OCI-M2 (cell line): ENCODE results near the gene SYT4.
"Not testable (repeated sequence)": the region's sequence is repeated elsewhere in the genome, so short reads cannot be mapped to it uniquely, and the experiment has no call there.

Experiments used
- DNase-seq: peaks from one replicate; lab custom pipeline; 2025; ENCODE audit not compliant: unreplicated experiment; lab: John Stamatoyannopoulos, UW

Gene SYT4

DNA sequence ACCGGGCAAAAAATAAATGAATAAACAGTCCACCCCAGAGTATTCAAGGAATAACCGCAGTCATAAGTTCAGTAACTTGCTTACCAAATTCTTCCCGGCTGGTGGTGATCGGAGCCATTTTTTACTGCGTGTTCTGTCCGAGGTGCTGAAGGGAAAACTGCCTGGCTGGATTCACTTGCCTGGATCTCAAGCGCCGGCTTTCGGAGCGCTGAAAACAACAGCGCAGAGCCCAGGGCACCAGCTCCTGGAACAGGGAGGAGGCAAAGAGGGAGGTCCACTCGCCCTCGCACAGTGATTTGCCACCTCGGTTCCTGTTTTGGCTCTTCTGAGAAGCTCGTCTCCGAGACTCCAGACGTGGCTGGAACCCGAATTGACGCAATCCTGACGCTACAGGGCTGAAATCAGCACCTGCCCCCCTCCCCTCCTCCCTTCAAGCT, at the start of gene SYT4:
Gene SYT4, minus strand, starts transcription at position 327 of the 437 bp plus-strand sequence. Its CDS starts 209 bp downstream, at position 118.
- DNase-seq: no peak

- DNase-seq: no peak
Measured at GRCh38 chr18:43322132-43322531, 44.8 kb upstream of the SYT4 start.

DNA sequence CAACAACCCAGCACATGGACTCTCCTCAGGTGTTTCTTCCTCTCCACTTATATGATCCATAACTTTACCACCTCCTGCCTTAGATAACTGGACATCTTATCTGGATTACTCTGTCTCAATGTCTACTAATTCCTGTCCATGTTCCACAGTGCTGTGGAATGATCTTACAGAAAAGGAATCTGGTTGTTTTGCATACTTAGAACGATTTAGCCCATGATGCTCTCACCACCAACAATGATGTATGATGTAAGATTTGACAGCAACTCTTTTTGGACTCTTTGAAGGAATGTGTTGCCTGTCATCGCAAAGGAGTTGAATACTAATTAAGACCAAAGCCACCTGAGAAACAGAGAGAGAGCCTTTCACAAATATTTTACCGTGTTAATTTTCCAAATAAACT, 37.7 kb upstream of the SYT4 start:
- DNase-seq: no peak

GRCh38 chr18:43312891-43313290, 35.6 kb upstream of the SYT4 start:
- no peak for DNase-seq

DNA sequence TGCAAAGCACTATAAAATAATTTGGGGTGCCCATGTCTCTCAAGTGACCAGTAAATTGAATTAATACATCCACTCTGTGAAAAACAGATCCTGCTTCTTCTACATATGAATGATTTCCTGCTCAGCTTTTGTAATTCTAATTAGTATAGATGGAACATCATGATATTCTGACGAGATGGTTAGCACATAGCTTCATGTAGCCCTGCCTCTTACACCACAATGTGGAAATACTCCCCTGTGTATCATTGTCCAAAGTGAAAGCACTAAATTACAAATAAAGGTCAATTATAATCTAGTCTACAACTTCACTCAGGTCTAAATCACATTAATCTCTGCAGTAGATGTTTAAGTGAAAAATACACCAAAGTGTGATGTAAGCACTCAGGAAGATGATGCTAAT, 32.9 kb upstream of the SYT4 start:
- DNase-seq: no peak

DNA sequence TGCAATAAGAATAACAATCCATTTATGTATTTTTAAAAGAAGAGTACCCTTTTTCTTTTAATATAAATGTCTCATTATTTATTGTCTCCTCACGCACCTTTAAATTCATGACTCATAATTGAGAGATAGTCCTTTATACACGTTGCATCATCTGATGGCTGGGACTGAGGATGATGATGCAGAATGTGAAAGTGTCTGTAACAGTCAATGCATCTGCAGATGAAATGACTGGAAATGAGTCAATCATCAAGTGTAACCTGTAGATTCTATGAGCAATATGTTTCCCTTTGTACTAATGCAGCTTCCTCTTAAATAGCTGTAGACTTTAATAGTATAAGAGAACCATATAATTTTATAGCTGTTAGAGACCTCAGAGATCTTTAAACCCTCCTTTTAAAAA, 26.1 kb upstream of the SYT4 start:
- DNase-seq: no peak

DNA sequence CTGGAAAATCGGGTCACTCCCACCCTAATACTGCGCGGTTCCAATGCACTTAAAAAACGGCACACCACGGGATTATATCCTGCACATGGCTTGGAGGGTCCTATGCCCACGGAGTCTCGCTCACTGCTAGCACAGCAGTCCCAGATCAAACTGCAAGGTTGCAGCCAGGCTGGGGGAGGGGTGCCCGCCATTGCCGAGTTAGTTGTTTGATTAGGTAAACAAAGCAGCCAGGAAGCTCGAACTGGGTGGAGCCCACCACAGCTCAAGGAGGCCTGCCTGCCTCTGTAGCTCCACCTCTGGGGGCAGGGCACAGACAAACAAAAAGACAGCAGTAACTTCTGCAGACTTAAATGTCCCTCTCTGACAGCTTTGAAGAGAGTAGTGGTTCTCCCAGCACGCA, 8.9 kb upstream of the SYT4 start:
- DNase-seq: not testable (repeated sequence)

- DNase-seq: no peak
Measured at GRCh38 chr18:43283299-43283698, 6.0 kb upstream of the SYT4 start.

DNA sequence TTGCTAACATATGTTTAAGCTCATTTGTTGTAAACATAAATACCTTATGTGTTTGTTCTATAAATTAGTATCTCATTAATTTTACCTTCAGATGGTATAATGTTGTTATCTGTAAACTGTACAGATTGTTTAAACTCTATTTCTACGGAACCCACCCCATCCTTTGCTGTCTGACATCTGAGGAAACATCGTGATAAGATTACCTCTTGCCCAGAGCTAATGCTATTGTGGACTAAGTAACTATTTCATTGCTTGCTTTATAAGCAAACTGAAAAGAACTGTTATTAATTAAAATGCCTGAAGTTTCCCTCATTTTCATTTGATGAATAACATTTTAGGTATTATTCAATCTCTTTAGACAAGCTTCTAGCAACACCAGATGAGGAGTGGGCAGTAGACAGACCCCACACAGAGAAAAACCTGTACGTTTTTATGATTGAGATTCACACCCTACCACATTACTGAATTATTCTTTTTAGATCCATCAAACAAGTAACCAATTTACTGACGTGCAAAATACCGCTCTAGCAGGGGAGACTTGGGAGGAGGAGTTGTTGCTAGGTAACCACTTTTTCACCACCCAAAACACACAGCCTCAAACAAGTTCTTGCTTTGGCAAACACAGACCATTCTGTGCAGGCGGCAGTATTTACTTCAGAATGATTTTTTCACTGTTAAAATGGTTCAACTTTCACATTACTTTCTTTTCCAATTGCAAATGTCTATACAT, 1.9 kb upstream of the SYT4 start:
- no peak for DNase-seq

DNA sequence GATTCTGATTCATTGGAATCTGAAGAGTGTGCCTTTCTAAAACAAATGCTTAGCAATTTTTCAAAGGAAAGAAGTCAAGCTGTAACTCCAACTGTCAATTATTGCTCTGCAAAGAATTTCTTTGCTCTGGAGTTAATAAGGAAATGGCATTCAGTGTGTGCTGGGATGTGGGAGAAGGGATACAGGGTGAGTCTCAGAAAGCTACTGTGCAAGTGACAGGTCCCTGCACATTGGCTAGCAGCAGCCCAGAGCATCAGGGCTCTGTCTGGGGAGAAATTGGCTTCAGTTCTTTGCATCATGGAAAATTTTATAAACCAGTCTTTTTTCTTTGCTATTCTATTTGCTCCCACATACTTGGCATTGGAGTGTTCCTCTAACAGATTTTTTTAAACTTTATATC, 1.1 kb upstream of the SYT4 start:
- no peak for DNase-seq

GRCh38 chr18:43276491-43276890, 799 bp downstream of the SYT4 start:
- no peak for DNase-seq

GRCh38 chr18:43275546-43275945, 1.7 kb downstream of the SYT4 start:
- no peak for DNase-seq

DNA sequence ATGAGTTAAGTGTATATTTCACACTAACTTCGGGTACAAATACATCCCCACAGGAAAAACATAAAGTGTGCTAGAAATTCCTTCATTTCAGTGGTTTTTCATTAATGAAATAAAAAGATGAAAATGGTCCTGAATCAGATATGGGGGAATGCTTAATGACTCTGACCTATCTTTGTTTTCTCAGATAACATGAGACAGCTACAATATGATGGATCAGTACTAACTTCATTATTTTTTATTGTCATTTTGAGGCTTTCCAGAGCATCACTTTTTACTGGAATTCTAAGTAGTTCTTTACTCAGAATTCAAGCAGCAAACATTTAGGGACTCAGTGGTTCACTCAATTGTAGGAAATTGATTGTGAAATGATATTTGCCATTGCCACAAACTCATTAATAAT, 2.8 kb downstream of the SYT4 start:
- DNase-seq: no peak

GRCh38 chr18:43271593-43272432, 5.5 kb downstream of the SYT4 start:
- DNase-seq: no peak

- DNase-seq: no peak
Measured at GRCh38 chr18:43267818-43268217, 9.5 kb downstream of the SYT4 start.

GRCh38 chr18:43265465-43265864, 11.8 kb downstream of the SYT4 start:
- DNase-seq: no peak

DNA sequence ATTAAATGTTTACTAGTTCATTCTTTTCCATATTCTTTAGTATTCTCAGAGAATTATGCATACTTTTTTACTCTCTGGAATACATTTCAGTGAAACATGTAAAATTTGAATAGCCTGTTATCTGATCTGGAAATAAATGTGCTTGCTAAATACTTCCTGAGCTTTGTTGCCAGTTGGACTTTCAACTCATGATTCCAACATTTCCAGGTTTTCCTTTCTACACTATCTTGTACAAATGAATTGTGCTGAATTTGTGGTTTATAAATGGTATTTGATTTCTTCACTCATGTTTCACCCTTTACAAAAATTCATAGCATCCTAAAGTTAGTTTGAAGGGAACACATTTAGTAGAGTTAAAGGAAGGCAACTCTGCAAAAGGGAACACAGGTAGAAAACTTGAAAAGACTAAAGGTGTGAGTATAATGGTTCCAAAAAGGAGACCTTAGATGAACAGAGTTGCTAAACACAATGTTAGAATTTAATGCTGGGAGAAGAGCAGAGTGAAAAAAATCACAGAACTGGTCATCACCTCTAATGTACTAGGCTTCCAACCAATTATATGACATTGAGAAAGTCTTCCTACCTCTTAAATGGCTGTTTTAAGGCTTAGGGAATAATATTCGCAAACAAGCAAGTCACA, 28.6 kb downstream of the SYT4 start:
- DNase-seq: no peak

DNA sequence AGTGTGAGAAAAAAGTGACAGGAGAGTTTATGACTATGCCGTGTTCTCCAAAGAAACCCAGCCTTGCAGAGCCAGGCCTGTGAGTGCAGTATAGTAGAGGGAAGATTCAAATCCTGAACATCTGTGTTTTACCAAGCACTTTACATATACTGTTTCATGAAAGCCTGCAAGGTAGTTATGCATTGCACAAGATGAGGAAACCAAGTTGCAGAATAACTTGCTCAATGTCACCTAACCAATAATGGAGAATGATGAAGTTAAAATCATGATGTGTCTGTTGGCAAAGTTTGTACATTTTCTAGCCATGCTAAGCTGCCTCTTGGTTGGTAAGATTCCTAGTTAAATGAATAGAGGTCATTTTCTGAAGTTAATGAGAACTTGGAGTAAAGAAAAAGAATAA, 29.3 kb downstream of the SYT4 start:
- DNase-seq: no peak

DNA sequence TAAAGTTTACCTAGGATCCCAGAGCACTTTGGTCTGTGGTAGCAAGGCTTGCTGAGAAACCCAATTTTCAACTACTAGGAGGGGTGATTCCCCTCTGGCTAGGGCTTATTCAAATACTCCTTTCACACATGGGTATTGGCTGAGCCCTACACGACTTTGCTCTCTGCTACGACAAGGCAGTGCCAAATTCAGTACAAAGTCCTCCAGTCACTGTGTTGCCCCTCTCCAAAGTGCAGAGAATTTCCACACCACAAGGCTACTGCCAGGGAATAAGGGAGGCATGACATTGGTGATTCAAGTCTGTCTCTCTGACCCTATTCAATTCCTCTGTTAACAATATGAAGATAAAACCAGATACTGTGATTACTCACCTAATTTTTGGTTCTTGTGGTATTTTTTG, 38.9 kb downstream of the SYT4 start:
- no peak for DNase-seq

DNA sequence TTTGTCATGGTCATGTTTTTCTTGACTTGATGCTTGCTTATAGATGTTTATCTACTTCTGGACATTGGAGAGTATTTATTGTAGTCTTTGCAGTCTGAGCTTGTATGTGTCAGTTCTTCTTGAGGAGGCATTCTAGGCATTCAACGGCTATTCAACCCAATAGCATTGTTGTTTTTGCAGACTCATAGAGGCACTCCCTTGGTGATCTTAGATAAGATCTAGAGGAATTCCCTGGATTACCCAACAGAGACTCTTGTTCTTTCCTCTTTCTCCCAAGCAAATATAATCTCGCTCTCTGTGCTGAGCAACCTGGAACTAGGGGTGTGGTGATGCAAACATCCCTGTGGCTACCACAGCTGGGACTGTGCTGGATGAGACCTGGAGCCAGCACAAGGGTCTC, 40.4 kb downstream of the SYT4 start:
- DNase-seq: no peak

DNA sequence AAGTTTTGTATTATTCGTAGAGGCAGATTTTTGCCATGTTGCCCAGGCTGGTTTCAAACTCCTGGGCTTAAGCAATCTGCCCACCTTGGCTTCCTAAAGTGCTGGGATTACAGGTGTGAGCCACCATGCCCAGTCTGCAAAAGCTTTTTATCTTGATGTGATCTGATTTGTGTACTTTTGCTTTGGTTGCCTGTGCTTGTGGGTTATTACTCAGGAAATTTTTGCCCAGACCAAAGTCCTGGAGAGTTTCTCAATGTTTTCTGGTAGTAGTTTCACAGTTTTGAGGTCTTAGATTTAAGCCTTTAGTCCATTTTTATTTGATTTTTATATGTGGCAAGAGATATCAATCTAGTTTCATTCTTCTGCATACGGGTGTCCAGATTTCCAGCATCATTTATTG, 42.4 kb downstream of the SYT4 start:
- no peak for DNase-seq

- no peak for DNase-seq
Measured at GRCh38 chr18:43222501-43222900, 54.8 kb downstream of the SYT4 start.
